K562 (cell line): Measurements from ENCODE around the gene PCNX3. TPM values are rescaled to one million over a fixed set of nuclear protein-coding genes. Genes with fewer than 3 reads are reported as not detected.

ENCODE experiments used
- ATAC-seq: fragments of 200-7000 bp; cut with Tn5 transposase; 3 replicates; pipeline ENCODE4 v1.9.1; 2020; ENCODE audit warnings: moderate library complexity
- BruUV-seq: library from RNA; stranded (reverse); fragments of 400-500 nt; replicated peaks from 2 replicates; lab custom pipeline; 2021; lab: Mats Ljungman, UMichigan
- CTCF ChIA-PET: fragments of 300-600 bp; formaldehyde crosslinking; extraction: SDS; loops from one replicate; lab custom pipeline; 2021; ENCODE audit warnings: low intra/inter-chr PET ratio; lab: Yijun Ruan, JAX
- POLR2A ChIA-PET: fragments of 300-600, 350-650 bp; sonication (Branson Sonifier 250); formaldehyde crosslinking; extraction: SDS; loops from one replicate; lab custom pipeline; 2021; ENCODE audit warnings: antibody characterized with exemption, inconsistent platforms; lab: Yijun Ruan, JAX
- DNase-seq, 4 experiments: peaks; one replicate each; pipeline versions ENCODE4 v3.0.0 to v3.0.0-alpha.2; 2011 to 2018; ENCODE audit warnings: low spot score in 3 of 4, mixed read lengths in 3 of 4; ENCODE audit errors: extremely low read depth in 1 of 4
- FAIRE-seq: peaks from 2 replicates; lab custom pipeline; 2011; peaks lifted over from hg19 to GRCh38; lab: Jason Lieb, UNC
- H2AFZ ChIP-seq: 2 replicates; pipeline ENCODE4 v1.6.0; 2011; ENCODE audit warnings: low read depth, low read length, control low read depth, inconsistent platforms
- H3K27ac ChIP-seq: fragments of 200-600 bp; 3 replicates; pipeline ENCODE4 v1.8.0; 2011; ENCODE audit warnings: low read depth, mild to moderate bottlenecking, control low read depth, inconsistent platforms, low read length, moderate library complexity, mixed read lengths; ENCODE audit errors: extremely low read depth
- H3K27me3 ChIP-seq, 2 experiments: fragments of 300-600 bp in 1 of 2; 2 replicates in 1 of 2; 3 replicates in 1 of 2; pipeline versions ENCODE4 v1.6.0 to v1.8.0; 2011; ENCODE audit warnings: inconsistent platforms in 2 of 2, low read length in 2 of 2, mild to moderate bottlenecking in 1 of 2, mixed read lengths in 1 of 2, moderate library complexity in 1 of 2; ENCODE audit not compliant: control insufficient read depth in 2 of 2, insufficient read depth in 2 of 2
- H3K36me3 ChIP-seq: fragments of 300-600 bp; 3 replicates; pipeline ENCODE4 v1.8.0; 2011; ENCODE audit warnings: mild to moderate bottlenecking, low read length, inconsistent platforms; ENCODE audit not compliant: control insufficient read depth, insufficient read depth
- H3K4me1 ChIP-seq, 2 experiments: fragments of 200-600 bp in 1 of 2; replicated peaks in 1 of 2; 2 replicates in 1 of 2; 3 replicates in 1 of 2; pipeline versions ENCODE4 v1.5.1 to v1.8.0; 2011; ENCODE audit warnings: inconsistent platforms in 2 of 2, low read length in 2 of 2, mild to moderate bottlenecking in 1 of 2, mixed read lengths in 1 of 2, moderate library complexity in 1 of 2; ENCODE audit not compliant: control insufficient read depth in 2 of 2, insufficient read depth in 2 of 2
- H3K4me2 ChIP-seq: 2 replicates; pipeline ENCODE4 v1.6.1; 2011; ENCODE audit warnings: low read length, control low read depth, inconsistent platforms, mixed read lengths; ENCODE audit not compliant: insufficient read depth
- H3K4me3 ChIP-seq: fragments of 200-600 bp; sonication (generic), shearing (Covaris generic); 2 replicates; pipeline ENCODE4 v1.5.1; 2016; ENCODE audit warnings: control low read depth, inconsistent platforms
- H3K79me2 ChIP-seq: fragments of 200-600 bp; 3 replicates; pipeline ENCODE4 v1.8.0; 2011; ENCODE audit warnings: low read length, inconsistent platforms; ENCODE audit not compliant: control insufficient read depth, insufficient read depth
- H3K9ac ChIP-seq, 2 experiments: 2 replicates each; pipeline versions ENCODE4 v1.6.0 to v1.6.1; 2011; ENCODE audit warnings: low read depth in 2 of 2, low read length in 2 of 2, control low read depth in 1 of 2, inconsistent platforms in 1 of 2, mild to moderate bottlenecking in 1 of 2, mixed read lengths in 1 of 2; ENCODE audit not compliant: insufficient read depth in 1 of 2
- H3K9me1 ChIP-seq: one replicate; pipeline ENCODE4 v1.6.0; 2011; ENCODE audit warnings: inconsistent platforms, mild to moderate bottlenecking, low read length, moderate library complexity; ENCODE audit not compliant: control insufficient read depth, insufficient read depth
- H3K9me3 ChIP-seq: replicated peaks from 2 replicates; pipeline ENCODE4 v1.5.1; 2011; ENCODE audit warnings: low read depth, low read length, inconsistent platforms; ENCODE audit not compliant: control insufficient read depth, insufficient read depth
- H4K20me1 ChIP-seq: replicated peaks from 2 replicates; pipeline ENCODE4 v1.6.1; 2011; ENCODE audit warnings: low read length, inconsistent platforms, mixed read lengths; ENCODE audit not compliant: control insufficient read depth, insufficient read depth
- HNRNPK ChIP-seq: fragments of 200-400 bp; formaldehyde crosslinking; IDR thresholded peaks from one replicate; pipeline ENCODE4 v1.6.1; 2018; ENCODE audit warnings: mild to moderate bottlenecking, low read depth, low read length; ENCODE audit not compliant: poor library complexity, severe bottlenecking
- KAT7 ChIP-seq: sonication (generic); formaldehyde crosslinking; IDR thresholded peaks from 2 replicates; pipeline ENCODE4 v1.8.0; 2022; ENCODE audit warnings: missing genetic modification reagents, mild to moderate bottlenecking, borderline replicate concordance
- POLR2B ChIP-seq: fragments of 450-650 bp; IDR thresholded peaks from 2 replicates; pipeline ENCODE4 v1.6.1; 2018; ENCODE audit warnings: low read depth; ENCODE audit not compliant: partially characterized antibody
- PRPF4 ChIP-seq: fragments of 200-400 bp; formaldehyde crosslinking; IDR thresholded peaks from one replicate; pipeline ENCODE4 v1.6.1; 2017; ENCODE audit warnings: low read length, low read depth, mild to moderate bottlenecking; ENCODE audit not compliant: insufficient read depth, poor library complexity, severe bottlenecking
- RFX1 ChIP-seq: fragments of 450-650 bp; IDR thresholded peaks from 2 replicates; pipeline ENCODE4 v1.6.1; 2016; ENCODE audit warnings: mild to moderate bottlenecking, moderate library complexity
- ZBTB12 ChIP-seq: fragments of 250-450 bp; sonication (Bioruptor Pico); IDR thresholded peaks from 2 replicates; pipeline ENCODE4 v1.4.0; 2020
- WGBS: fragments of 100-300 bp; shearing (Covaris generic); methylation state at CpG from one replicate; pipeline ENCODE4 v1.1.6; 2016; ENCODE audit warnings: low coverage, mixed read lengths; ENCODE audit not compliant: insufficient coverage; ENCODE audit errors: missing lambda C conversion rate; 5-methylcytosine and 5-hydroxymethylcytosine counted together
- in situ Hi-C: fragments of 300-500 bp; cut with MboI; formaldehyde crosslinking; loops from 4 replicates; pipeline ENCODE4 v1.15.0; 2018; ENCODE audit warnings: inconsistent platforms, mixed read lengths
- intact Hi-C: fragments of 100-400 bp; cut with micrococcal nuclease; formaldehyde crosslinking; loops from 2 replicates; pipeline ENCODE4 v1.14.2; 2022
- polyA plus RNA-seq, 8 experiments: library from polyadenylated mRNA; depleted of rRNA in 4 of 8; stranded (reverse) in 5 of 8; unstranded in 3 of 8; fragments of >200 nt; fragmentation: Nextera tagmentation in 2 of 8; fragmentation: Illumina TruSeq in 1 of 8; extraction: Ambion mirVana in 2 of 8; extraction: Trizol in 1 of 8; gene quantifications; 2 replicates each; pipeline versions ENCODE4 v1.2.1 to v1.2.3, GENCODE V29; 2011 to 2014; ENCODE audit warnings: inconsistent platforms in 1 of 8, missing spikeins in 1 of 8
- total RNA-seq, 7 experiments: library from RNA; depleted of rRNA in 6 of 7; stranded (reverse); fragments of >200 nt in 6 of 7; fragmentation: Illumina TruSeq in 2 of 7; extraction: Trizol in 2 of 7; gene quantifications; 2 replicates each; pipeline versions ENCODE4 v1.2.1 to v1.2.3, GENCODE V29; 2011 to 2021; ENCODE audit warnings: low replicate concordance in 1 of 7

The PCNX3 gene
- total and polyA plus RNA-seq, 9 of the 15 experiments (the other 6 are each of a cell fraction or from before 2014, with no cell fraction given) = 0.11 to 47.8 (median 12.8) TPM

GRCh38 chr11:65592858-65593517 lies 22.6 kb upstream of the PCNX3 start:
- in situ Hi-C loops = no loop called here
- 0 out of 2 replicates have a peak, but pooled peaks cover 4% of the 10 kb centered on the region for H4K20me1 ChIP-seq

More at GRCh38 chr11:65592858-65593517, 22.6 kb upstream of the PCNX3 start:
- no peak for FAIRE-seq
- no peak overlapping the region for H3K27ac ChIP-seq
- peaks cover 4% of the 10 kb centered on the region for H3K9me1 ChIP-seq
- ChIA-PET POLR2A (interaction anchor here (0.9 to 3.4 kb wide), 12 partner anchors 8 to 93 kb away, joined by 3 to 17 read pairs (median 6); partner anchors contain the start of genes EHBP1L1, MALAT1 and PCNX3), CTCF (interaction anchor here (0.5 kb wide), 1 partner anchor 226 kb away, joined by 3 read pairs; no protein-coding TSS in a partner anchor)
- no peak overlapping the region for H3K9ac ChIP-seq
- no peak overlapping the region for H3K4me3 ChIP-seq
- no peaks in the 10 kb centered on the region for H3K27me3 ChIP-seq
- H3K4me1 ChIP-seq = peaks cover 15 to 61% of the 10 kb centered on the region in 2 experiments
- no peak for ATAC-seq
- H2AFZ ChIP-seq = no peak overlapping the region
- no TSS peak for BruUV-seq
- H3K9me3 ChIP-seq = no peaks in the 10 kb centered on the region
- 84% methylated on average over 17 of the region's 22 CpGs for WGBS
- no peak for DNase-seq
- TF ChIP-seq PRPF4 (no peak), ZBTB12 (CRISPR knock-in tag) (no peak), POLR2B (no peak), RFX1 (no peak), KAT7 (CRISPR knock-in tag) (no peak), HNRNPK (no peak)
- intact Hi-C loops = no loop called here
- H3K4me2 ChIP-seq = no peak overlapping the region
- peaks cover 40% of the 10 kb centered on the region; the same call in 2 of the 3 replicates for H3K36me3 ChIP-seq
- no peaks in the 10 kb centered on the region; the same call in 2 of the 3 replicates for H3K79me2 ChIP-seq
